Progenitor cell of endocrine pancreas (in vitro differentiated cells): ENCODE data around the gene PLCL1. TPM values are rescaled to one million over a fixed set of nuclear protein-coding genes. Genes with fewer than 3 reads are reported as not detected.

Experiments
- DNase-seq: peaks from one replicate; pipeline ENCODE4 v3.0.0; 2021; ENCODE audit warnings: low spot score; ENCODE audit not compliant: unreplicated experiment
- H3K27ac Mint-ChIP-seq: 2 replicates; pipeline ENCODE4 v1.8.0; 2021; ENCODE audit warnings: mild to moderate bottlenecking, moderate library complexity, mixed read lengths
- H3K27me3 Mint-ChIP-seq: 2 replicates; pipeline ENCODE4 v1.8.0; 2021; ENCODE audit warnings: mixed read lengths
- H3K36me3 Mint-ChIP-seq: 2 replicates; pipeline ENCODE4 v1.8.0; 2022; ENCODE audit warnings: mixed read lengths; ENCODE audit not compliant: insufficient read depth
- H3K4me1 Mint-ChIP-seq: 2 replicates; pipeline ENCODE4 v1.8.0; 2021; ENCODE audit warnings: low read depth, mixed read lengths
- H3K4me3 Mint-ChIP-seq: 2 replicates; pipeline ENCODE4 v1.8.0; 2021; ENCODE audit warnings: low read depth, mild to moderate bottlenecking, moderate library complexity, mixed read lengths
- H3K9me3 Mint-ChIP-seq: 2 replicates; pipeline ENCODE4 v1.8.0; 2021; ENCODE audit warnings: low read depth, mixed read lengths
- total RNA-seq: library from RNA; stranded (reverse); gene quantifications from 2 replicates; pipeline ENCODE4 v1.2.1, GENCODE V29; 2021
- TF ChIP-seq, protein P1 (sequence below): fragments of 200-600 bp; sonication (generic); IDR thresholded peaks from one replicate; pipeline ENCODE4 v1.5.0; 2021; ENCODE audit warnings: antibody characterized with exemption, mild to moderate bottlenecking; ENCODE audit not compliant: unreplicated experiment

Gene PLCL1
- total RNA-seq, 1 donor from 2014 or later = 48.3 TPM

DNA sequence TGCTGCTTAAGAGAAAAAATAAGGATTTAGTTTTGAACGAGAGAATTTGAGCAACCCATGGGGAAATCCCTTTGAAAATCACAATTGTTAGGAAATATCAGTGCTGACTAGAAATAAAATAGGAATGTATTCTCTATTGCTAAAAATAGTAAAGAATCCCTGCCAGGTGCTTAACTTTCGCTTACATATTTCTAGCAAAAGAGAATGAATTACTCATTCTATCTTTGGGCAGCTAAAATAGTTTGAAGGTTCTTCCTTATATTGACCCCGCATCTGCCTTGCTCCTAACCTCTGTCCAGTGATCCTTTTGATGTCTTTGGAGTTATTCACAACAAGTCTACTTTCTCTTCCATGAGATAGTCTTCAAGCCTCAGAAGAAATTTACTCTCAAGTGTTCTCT is 103.8 kb downstream of the PLCL1 start:
- H3K4me3 Mint-ChIP-seq = no peak overlapping the region
- peaks cover 23% of the 10 kb centered on the region for H3K36me3 Mint-ChIP-seq
- peaks cover 3% of the 10 kb centered on the region for H3K9me3 Mint-ChIP-seq
- peaks cover 12% of the 10 kb centered on the region for H3K4me1 Mint-ChIP-seq
- H3K27me3 Mint-ChIP-seq = no peaks in the 10 kb centered on the region
- no peak for DNase-seq
- TF ChIP-seq, protein P1, sequence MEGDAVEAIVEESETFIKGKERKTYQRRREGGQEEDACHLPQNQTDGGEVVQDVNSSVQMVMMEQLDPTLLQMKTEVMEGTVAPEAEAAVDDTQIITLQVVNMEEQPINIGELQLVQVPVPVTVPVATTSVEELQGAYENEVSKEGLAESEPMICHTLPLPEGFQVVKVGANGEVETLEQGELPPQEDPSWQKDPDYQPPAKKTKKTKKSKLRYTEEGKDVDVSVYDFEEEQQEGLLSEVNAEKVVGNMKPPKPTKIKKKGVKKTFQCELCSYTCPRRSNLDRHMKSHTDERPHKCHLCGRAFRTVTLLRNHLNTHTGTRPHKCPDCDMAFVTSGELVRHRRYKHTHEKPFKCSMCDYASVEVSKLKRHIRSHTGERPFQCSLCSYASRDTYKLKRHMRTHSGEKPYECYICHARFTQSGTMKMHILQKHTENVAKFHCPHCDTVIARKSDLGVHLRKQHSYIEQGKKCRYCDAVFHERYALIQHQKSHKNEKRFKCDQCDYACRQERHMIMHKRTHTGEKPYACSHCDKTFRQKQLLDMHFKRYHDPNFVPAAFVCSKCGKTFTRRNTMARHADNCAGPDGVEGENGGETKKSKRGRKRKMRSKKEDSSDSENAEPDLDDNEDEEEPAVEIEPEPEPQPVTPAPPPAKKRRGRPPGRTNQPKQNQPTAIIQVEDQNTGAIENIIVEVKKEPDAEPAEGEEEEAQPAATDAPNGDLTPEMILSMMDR = no peak
- H3K27ac Mint-ChIP-seq = no peak overlapping the region

DNA sequence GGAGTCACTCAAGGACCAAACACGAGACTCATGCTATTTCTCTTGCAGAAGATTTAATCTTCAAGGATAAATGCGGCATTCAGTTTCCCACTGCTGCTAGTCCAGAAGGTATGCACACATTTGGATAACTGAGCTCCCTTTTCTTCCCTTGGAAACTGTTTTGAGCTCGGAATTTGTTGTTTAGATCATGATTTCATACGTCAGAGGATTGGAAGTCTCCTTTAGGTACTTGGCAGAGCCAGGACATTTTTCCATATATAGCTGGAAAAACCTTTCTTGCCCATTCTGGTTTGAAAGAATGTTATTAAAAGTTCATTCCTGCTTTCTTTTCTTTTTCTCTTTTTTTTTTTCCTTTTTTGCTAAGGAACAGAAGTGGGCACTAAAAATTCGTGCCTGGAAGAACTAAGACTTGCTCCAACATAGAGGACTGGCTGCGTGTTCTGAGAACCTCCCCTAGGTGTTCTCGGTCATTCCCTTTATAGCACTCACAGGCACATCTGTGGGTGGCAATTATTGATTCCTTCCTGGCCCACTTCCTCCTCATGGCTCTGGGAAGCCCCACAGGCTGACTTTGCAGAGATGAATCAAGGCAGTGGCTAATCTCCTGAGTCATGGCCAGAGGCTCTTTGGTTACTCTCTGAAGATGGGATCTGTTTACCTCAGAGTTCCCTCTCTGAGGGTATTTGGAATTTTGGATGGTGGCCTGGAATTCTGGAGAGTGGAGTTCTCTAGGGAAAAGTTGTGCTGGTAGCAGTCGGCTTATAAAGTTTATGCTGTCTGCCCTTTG is 104.8 kb downstream of the PLCL1 start:
- Mint-ChIP-seq H3K9me3 (peaks cover 2% of the 10 kb centered on the region), H3K4me1 (peaks cover 12% of the 10 kb centered on the region), H3K4me3 (no peak overlapping the region), H3K27me3 (no peaks in the 10 kb centered on the region), H3K27ac (no peak overlapping the region), H3K36me3 (peaks cover 23% of the 10 kb centered on the region)
- DNase-seq = no peak
- TF ChIP-seq, protein P1 = no peak

DNA sequence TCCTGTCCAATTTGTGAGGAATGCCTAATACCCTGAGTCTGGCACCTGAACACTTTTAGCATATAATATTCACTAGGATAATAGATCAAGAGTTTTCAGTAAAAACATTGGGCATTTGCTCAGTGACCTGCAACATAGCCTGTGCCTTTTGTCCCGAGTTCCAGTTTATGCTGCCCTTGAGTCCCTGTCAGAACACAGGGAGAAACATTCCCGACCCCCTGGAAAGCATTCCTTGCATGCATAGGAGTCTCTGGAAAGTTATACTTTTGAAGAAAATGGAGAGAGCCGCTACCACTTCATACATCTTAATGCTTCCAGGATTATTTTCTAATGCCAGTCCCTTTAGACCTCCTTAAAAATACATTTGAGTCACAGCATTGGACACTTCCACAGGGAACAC is 107.3 kb downstream of the PLCL1 start:
- Mint-ChIP-seq H3K9me3 (no peaks in the 10 kb centered on the region), H3K4me1 (peaks cover 29% of the 10 kb centered on the region), H3K4me3 (no peak overlapping the region), H3K27me3 (no peaks in the 10 kb centered on the region), H3K27ac (peak overlapping the region; percentile 46), H3K36me3 (peaks cover 20% of the 10 kb centered on the region)
- TF ChIP-seq, protein P1 = no peak
- no peak for DNase-seq

DNA sequence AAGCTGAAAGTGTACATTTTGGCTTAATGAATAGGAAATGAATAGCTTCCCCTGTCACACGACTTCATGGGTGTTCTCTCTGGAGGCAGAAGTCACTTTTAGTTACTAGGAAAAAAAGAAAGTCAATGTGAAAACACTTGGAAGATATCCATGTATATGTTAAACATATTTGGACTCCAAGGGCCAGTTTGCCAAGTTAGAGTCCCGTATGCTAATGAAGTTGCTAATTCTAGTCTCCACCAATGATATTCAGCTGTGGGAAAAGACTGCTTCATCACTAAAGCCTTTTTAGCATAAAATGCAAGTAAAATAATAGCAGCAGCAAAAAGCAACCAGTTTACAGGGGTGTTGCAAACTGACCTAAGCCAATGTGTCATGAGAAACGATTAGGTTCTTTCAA is 108.7 kb downstream of the PLCL1 start:
- Mint-ChIP-seq H3K9me3 (no peaks in the 10 kb centered on the region), H3K36me3 (peaks cover 23% of the 10 kb centered on the region), H3K4me3 (no peak overlapping the region), H3K27ac (no peak overlapping the region), H3K27me3 (no peaks in the 10 kb centered on the region), H3K4me1 (peaks cover 29% of the 10 kb centered on the region)
- DNase-seq = no peak
- TF ChIP-seq, protein P1 = no peak

DNA sequence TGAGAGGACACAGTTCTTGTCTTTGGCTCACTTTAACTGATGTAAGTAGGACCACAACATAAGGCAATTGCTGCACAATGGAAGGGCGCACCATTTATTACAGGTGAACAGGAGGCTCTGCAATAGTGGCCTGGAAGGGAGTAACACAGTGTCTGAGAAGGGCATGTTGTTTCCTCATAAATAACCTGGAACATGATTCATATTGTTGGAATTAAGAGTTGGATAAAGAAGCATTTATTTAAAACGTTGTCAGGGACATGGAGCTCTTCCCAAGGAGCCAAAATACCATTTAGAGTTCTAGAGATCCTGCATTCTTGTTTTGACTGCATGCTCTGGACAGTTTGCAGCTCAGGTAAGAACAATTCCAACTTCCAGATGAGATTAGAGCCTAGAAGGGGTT is 110.4 kb downstream of the PLCL1 start:
- Mint-ChIP-seq H3K27me3 (no peaks in the 10 kb centered on the region), H3K36me3 (peaks cover 18% of the 10 kb centered on the region), H3K27ac (no peak overlapping the region), H3K4me3 (no peak overlapping the region), H3K9me3 (no peaks in the 10 kb centered on the region), H3K4me1 (peaks cover 25% of the 10 kb centered on the region)
- no peak for DNase-seq
- TF ChIP-seq, protein P1 = no peak
